PC-3 (cell line): ENCODE results near the gene ALG1L2. TPM values are rescaled to one million over a fixed set of nuclear protein-coding genes. Genes with fewer than 3 reads are reported as not detected.
"Not testable (repeated sequence)": the region's sequence is repeated elsewhere in the genome, so short reads cannot be mapped to it uniquely, and the experiment has no call there.

Experiments used
- ATAC-seq: fragments of 200-7000 bp; cut with Tn5 transposase; 2 replicates; pipeline ENCODE4 v1.9.1; 2020; ENCODE audit warnings: mild to moderate bottlenecking, moderate library complexity
- BruUV-seq: library from RNA; stranded (reverse); fragments of 400-500 nt; replicated peaks from 2 replicates; lab custom pipeline; 2021; lab: Mats Ljungman, UMichigan
- CTCF ChIA-PET: fragments of 300-600 bp; sonication (Branson Sonifier 250); formaldehyde crosslinking; loops from one replicate; lab custom pipeline; 2022; ENCODE audit warnings: antibody characterized with exemption; lab: Charles Lee
- POLR2A ChIA-PET: fragments of 300-600 bp; sonication (Branson Sonifier 250); formaldehyde crosslinking; loops from one replicate; lab custom pipeline; 2022; ENCODE audit warnings: antibody characterized with exemption; ENCODE audit not compliant: unreplicated experiment; lab: Charles Lee
- DNase-seq: peaks from one replicate; pipeline ENCODE4 v3.0.0-alpha.2; 2015
- H2AFZ ChIP-seq: fragments of 300-600 bp; sonication (generic); 2 replicates; pipeline ENCODE4 v1.6.0; 2016; ENCODE audit warnings: antibody characterized with exemption, low read length
- H3F3A ChIP-seq: fragments of 300-600 bp; sonication (generic); one replicate; pipeline ENCODE4 v1.6.0; 2017; ENCODE audit warnings: antibody characterized with exemption, low read length, control low read depth, mild to moderate bottlenecking; ENCODE audit not compliant: unreplicated experiment
- H3K27ac ChIP-seq: fragments of 300-600 bp; sonication (generic); 2 replicates; pipeline ENCODE4 v1.5.1; 2016; ENCODE audit warnings: mild to moderate bottlenecking, low read length
- H3K27me3 ChIP-seq: fragments of 300-600 bp; sonication (generic); 2 replicates; pipeline ENCODE4 v1.6.1; 2016; ENCODE audit warnings: low read length, mixed read lengths
- H3K36me3 ChIP-seq: fragments of 300-600 bp; sonication (generic); 2 replicates; pipeline ENCODE4 v1.6.1; 2016; ENCODE audit warnings: low read depth, mixed run types, low read length, mixed read lengths
- H3K4me1 ChIP-seq: fragments of 300-600 bp; sonication (generic); 2 replicates; pipeline ENCODE4 v1.5.1; 2016; ENCODE audit warnings: low read length; ENCODE audit not compliant: insufficient read depth
- H3K4me2 ChIP-seq: fragments of 300-600 bp; sonication (generic); 2 replicates; pipeline ENCODE4 v1.6.0; 2016; ENCODE audit warnings: low read length
- H3K4me3 ChIP-seq: fragments of 300-600 bp; sonication (generic); 2 replicates; pipeline ENCODE4 v1.5.1; 2016; ENCODE audit warnings: mild to moderate bottlenecking, low read length, mixed read lengths
- H3K79me2 ChIP-seq: fragments of 300-600 bp; sonication (generic); 2 replicates; pipeline ENCODE4 v1.6.1; 2017; ENCODE audit warnings: low read length, mixed read lengths
- H3K9ac ChIP-seq: fragments of 300-600 bp; sonication (generic); 2 replicates; pipeline ENCODE4 v1.6.0; 2016; ENCODE audit warnings: mild to moderate bottlenecking, low read length
- H3K9me2 ChIP-seq: fragments of 300-600 bp; sonication (generic); replicated peaks from 2 replicates; pipeline ENCODE4 v1.6.1; 2016; ENCODE audit warnings: mixed run types, low read length, mixed read lengths
- H3K9me3 ChIP-seq: fragments of 300-600 bp; sonication (generic); 2 replicates; pipeline ENCODE4 v1.6.1; 2016; ENCODE audit warnings: low read length, mixed read lengths
- H4K20me1 ChIP-seq: fragments of 300-600 bp; sonication (generic); 2 replicates; pipeline ENCODE4 v1.6.1; 2016; ENCODE audit warnings: low read length, mixed read lengths
- EZH2 ChIP-seq: fragments of 300-600 bp; sonication (generic); IDR thresholded peaks from one replicate; pipeline ENCODE4 v1.6.1; 2017; ENCODE audit warnings: antibody characterized with exemption, mild to moderate bottlenecking, low read length; ENCODE audit not compliant: unreplicated experiment
- EZH2phosphoT487 ChIP-seq: fragments of 300-600 bp; sonication (generic); IDR thresholded peaks from 2 replicates; pipeline ENCODE4 v1.6.1; 2018; ENCODE audit warnings: mild to moderate bottlenecking, antibody characterized with exemption, low read length, borderline replicate concordance
- intact Hi-C: fragments of 100-400 bp; cut with micrococcal nuclease; formaldehyde crosslinking; loops from 2 replicates; pipeline ENCODE4 v1.9.0; 2023
- total RNA-seq: library from RNA; depleted of rRNA; stranded (reverse); fragments of >200 nt; gene quantifications from 2 replicates; pipeline ENCODE4 v1.2.3, GENCODE V29; 2014
- TF ChIP-seq, protein P1 (sequence below): fragments of 300-600 bp; sonication (generic); conservative IDR thresholded peaks from 2 replicates; pipeline ENCODE4 v1.5.1; 2017; ENCODE audit warnings: antibody characterized with exemption, low read depth, mild to moderate bottlenecking, low read length

ALG1L2 gene
- total RNA-seq, 1 experiment from 2014 or later, result not detected

DNA sequence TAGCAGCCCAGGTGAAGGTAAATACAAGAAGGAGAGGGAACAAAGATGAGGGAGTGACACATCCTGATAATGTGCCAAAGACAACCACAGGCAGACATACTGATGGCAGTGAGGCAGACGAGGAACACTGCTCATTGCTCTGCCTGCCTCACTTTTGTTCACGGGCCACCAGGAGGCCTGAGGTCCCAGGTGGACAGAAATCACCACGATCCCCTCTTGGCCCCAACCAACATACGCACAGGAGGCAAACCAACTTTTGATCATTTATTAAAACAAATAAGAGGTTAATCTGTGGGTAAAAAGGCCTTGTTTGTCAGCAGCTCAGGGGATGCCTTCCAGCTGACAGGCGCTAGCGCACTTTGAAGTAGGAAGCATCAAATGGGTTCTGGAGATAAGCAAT, 4.2 kb downstream of the ALG1L2 start:
- no peaks in the 10 kb centered on the region for H3K36me3 ChIP-seq
- no peak for ATAC-seq

DNA sequence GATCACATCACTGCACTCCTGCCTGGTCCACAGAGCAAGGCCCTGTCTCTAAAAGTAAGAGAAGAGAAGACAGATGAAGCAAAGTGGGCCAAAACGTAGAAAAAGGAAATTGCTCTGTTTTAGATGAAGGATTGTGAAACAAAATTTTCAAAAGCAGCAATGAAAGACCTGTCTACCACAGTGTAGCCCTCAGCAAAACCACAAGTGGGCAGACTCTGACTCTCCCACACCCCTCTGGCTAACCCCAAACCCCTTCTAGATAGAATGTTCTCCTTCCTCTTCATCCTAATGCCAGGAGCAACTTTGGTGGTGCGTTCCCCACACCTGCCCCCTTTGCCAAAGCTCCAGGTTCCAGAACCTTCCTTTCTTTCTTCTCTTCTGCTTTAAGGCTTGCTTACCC, 5.0 kb downstream of the ALG1L2 start:
- H3K4me3 ChIP-seq, H3K4me2 ChIP-seq, H3K27ac ChIP-seq, H3K79me2 ChIP-seq, H4K20me1 ChIP-seq, H2AFZ ChIP-seq, H3K36me3 ChIP-seq, H3K27me3 ChIP-seq, H3K9me3 ChIP-seq, H3K9me2 ChIP-seq, H3F3A ChIP-seq, ATAC-seq, DNase-seq, H3K9ac ChIP-seq, BruUV-seq, CTCF ChIA-PET, H3K4me1 ChIP-seq, POLR2A ChIA-PET, intact Hi-C loops: not testable (repeated sequence)

More for the DNA sequence above, 4.2 kb downstream of the ALG1L2 start:
- no peaks in the 10 kb centered on the region for H3K9me3 ChIP-seq
- H3K4me3 ChIP-seq, result no peak overlapping the region
- no peak for DNase-seq
- ChIA-PET POLR2A (no interaction called here), CTCF (no interaction called here)
- BruUV-seq, result no TSS peak
- H3K27me3 ChIP-seq, result no peaks in the 10 kb centered on the region
- H2AFZ ChIP-seq, result no peak overlapping the region
- no peaks in the 10 kb centered on the region for H3F3A ChIP-seq
- intact Hi-C loops, result no loop called here
- H3K4me1 ChIP-seq, result no peaks in the 10 kb centered on the region
- H3K9me2 ChIP-seq, result no peaks in the 10 kb centered on the region
- no peak overlapping the region for H3K4me2 ChIP-seq
- H3K27ac ChIP-seq, result no peak overlapping the region
- no peaks in the 10 kb centered on the region for H3K79me2 ChIP-seq
- H3K9ac ChIP-seq, result no peak overlapping the region
- no peaks in the 10 kb centered on the region for H4K20me1 ChIP-seq
- TF ChIP-seq EZH2 (no peak), EZH2phosphoT487 (no peak)
- TF ChIP-seq, protein P1, sequence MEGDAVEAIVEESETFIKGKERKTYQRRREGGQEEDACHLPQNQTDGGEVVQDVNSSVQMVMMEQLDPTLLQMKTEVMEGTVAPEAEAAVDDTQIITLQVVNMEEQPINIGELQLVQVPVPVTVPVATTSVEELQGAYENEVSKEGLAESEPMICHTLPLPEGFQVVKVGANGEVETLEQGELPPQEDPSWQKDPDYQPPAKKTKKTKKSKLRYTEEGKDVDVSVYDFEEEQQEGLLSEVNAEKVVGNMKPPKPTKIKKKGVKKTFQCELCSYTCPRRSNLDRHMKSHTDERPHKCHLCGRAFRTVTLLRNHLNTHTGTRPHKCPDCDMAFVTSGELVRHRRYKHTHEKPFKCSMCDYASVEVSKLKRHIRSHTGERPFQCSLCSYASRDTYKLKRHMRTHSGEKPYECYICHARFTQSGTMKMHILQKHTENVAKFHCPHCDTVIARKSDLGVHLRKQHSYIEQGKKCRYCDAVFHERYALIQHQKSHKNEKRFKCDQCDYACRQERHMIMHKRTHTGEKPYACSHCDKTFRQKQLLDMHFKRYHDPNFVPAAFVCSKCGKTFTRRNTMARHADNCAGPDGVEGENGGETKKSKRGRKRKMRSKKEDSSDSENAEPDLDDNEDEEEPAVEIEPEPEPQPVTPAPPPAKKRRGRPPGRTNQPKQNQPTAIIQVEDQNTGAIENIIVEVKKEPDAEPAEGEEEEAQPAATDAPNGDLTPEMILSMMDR, result no peak

DNA sequence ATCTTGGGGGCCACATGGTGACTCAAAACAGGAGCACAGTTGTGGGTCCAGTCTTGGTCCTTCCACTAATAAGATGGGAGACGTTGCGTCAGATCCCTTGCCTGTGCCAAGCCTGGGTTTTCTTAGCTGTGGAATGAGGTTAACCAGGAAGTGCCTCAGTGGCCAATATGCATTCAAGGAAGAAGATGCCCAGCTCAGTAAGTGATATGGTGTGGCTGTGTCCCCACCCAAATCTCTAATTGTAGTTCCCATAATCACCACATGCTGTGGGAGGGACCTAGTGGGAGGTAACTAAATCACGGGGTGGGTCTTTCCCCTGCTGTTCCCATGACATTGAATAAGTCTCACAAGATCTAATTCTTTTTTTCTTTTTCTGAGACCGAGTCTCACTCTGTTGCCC, 6.4 kb downstream of the ALG1L2 start:
- CTCF ChIA-PET, result no interaction called here

DNA sequence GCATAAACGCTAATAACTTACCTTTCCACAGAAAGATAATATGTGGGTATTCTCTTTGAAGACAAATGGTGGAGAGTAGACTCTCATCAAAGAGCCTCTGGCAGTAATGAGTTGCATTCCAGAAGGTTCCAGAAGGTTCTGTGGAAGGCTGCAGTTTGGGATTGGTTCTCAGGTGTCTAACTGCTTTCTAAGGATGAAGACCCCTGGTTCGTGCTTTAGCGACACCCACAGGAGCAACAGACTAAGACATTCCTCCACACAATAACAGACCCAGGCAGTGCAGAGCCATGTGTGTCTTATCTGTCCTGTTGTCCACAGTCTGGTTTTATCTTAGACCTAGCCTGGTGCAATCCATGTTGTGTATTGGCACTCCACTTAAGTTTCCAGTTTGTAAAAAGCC, 9.1 kb downstream of the ALG1L2 start:
- H3K9me3 ChIP-seq, H2AFZ ChIP-seq, H3K79me2 ChIP-seq, BruUV-seq, H3K27me3 ChIP-seq, H3K4me1 ChIP-seq, H3K4me2 ChIP-seq, H3K27ac ChIP-seq, POLR2A ChIA-PET, H3K9me2 ChIP-seq, H3K4me3 ChIP-seq, H4K20me1 ChIP-seq, H3F3A ChIP-seq, intact Hi-C loops, H3K36me3 ChIP-seq, H3K9ac ChIP-seq, ATAC-seq, CTCF ChIA-PET: not testable (repeated sequence)
- DNase-seq, result peak; percentile 22

More for the DNA sequence above, 6.4 kb downstream of the ALG1L2 start:
- Histone ChIP-seq H3K9me3 (no peaks in the 10 kb centered on the region), H4K20me1 (no peaks in the 10 kb centered on the region), H3K36me3 (no peaks in the 10 kb centered on the region), H2AFZ (no peak overlapping the region), H3K4me2 (no peak overlapping the region), H3K4me1 (no peaks in the 10 kb centered on the region), H3F3A (no peaks in the 10 kb centered on the region), H3K9ac (no peak overlapping the region), H3K4me3 (no peak overlapping the region), H3K27me3 (no peaks in the 10 kb centered on the region), H3K27ac (no peak overlapping the region), H3K9me2 (no peaks in the 10 kb centered on the region), H3K79me2 (no peaks in the 10 kb centered on the region)
- ATAC-seq (no peak), DNase-seq (no peak)
- BruUV-seq, result no TSS peak
- POLR2A ChIA-PET, result no interaction called here
- no peak for TF ChIP-seq EZH2
- TF ChIP-seq, protein P1, result no peak
- no peak for TF ChIP-seq EZH2phosphoT487
- intact Hi-C loops, result no loop called here
